WERI-Rb-1 (cell line): ENCODE measurements around the gene HOXA7.

Source experiments
- DNase-seq: peaks from one replicate; pipeline ENCODE4 v3.0.0-alpha.2; 2020
- H3K27ac ChIP-seq: fragments of 250-450 bp; sonication (Bioruptor Pico); 2 replicates; pipeline ENCODE4 v1.5.1; 2020; ENCODE audit warnings: mild to moderate bottlenecking, moderate library complexity
- H3K27me3 ChIP-seq: fragments of 250-450 bp; sonication (Bioruptor Pico); 2 replicates; pipeline ENCODE4 v1.5.1; 2021; ENCODE audit warnings: mild to moderate bottlenecking, low read depth, moderate library complexity; ENCODE audit not compliant: insufficient read depth, severe bottlenecking
- H3K36me3 ChIP-seq: fragments of 250-450 bp; sonication (Bioruptor Pico); 2 replicates; pipeline ENCODE4 v1.5.1; 2020; ENCODE audit warnings: mild to moderate bottlenecking, moderate library complexity
- H3K4me3 ChIP-seq: 2 replicates; pipeline ENCODE4 v1.5.1; 2011; ENCODE audit warnings: low read depth, mild to moderate bottlenecking, control low read depth, low read length
- H3K9me3 ChIP-seq: fragments of 250-450 bp; sonication (Bioruptor Pico); 2 replicates; pipeline ENCODE4 v1.5.1; 2021; ENCODE audit warnings: mild to moderate bottlenecking, moderate library complexity; ENCODE audit not compliant: severe bottlenecking
- CTCF ChIP-seq: IDR thresholded peaks from 2 replicates; pipeline ENCODE4 v1.5.1; 2011; ENCODE audit warnings: low read depth, mild to moderate bottlenecking, control low read depth, inconsistent platforms, low read length

HOXA7 gene

DNA sequence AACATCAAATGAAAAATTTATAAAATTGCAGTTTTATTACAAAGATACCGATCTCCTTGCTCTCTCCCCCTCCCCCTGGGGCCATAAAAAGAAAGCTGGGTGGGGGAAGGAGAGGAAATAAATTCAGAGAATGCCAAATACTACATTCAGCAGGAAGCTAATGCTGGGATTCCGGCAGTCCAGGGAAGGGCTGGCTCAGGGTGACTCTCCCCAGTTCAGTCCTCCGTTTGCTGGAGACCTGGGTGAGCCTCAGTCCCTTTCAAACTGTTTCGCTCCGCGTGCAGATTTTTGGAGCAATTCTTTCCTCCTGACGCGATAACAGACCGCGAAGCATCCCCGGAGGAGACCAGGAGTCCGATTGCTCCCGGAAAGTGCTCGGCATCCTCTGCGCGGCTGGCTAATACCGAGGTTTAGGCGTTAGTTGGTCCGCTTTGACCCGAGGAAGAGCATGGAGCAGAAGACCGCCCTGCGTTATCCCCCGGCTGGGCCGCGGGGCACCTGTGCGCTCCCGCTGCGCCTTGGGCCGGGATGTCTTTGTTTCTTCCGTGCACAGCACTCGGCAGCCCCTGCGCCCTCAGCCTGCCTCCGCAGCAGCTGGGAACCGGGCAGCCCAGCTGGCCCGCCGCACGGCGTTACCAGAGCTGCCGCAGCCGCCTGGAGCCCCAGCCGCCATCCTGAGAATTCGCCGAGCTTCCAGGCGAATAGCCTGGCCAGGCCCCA, 50.1 kb downstream of the HOXA7 start:
- no peak for DNase-seq
- peaks cover 89% of the 10 kb centered on the region for H3K27me3 ChIP-seq
- H3K27ac ChIP-seq, result peak overlapping the region; percentile 79
- H3K4me3 ChIP-seq, result peak overlapping the region; percentile 17; the same call in 1 of the 2 replicates
- H3K36me3 ChIP-seq, result no peaks in the 10 kb centered on the region
- no peak for TF ChIP-seq CTCF
- H3K9me3 ChIP-seq, result no peaks in the 10 kb centered on the region

DNA sequence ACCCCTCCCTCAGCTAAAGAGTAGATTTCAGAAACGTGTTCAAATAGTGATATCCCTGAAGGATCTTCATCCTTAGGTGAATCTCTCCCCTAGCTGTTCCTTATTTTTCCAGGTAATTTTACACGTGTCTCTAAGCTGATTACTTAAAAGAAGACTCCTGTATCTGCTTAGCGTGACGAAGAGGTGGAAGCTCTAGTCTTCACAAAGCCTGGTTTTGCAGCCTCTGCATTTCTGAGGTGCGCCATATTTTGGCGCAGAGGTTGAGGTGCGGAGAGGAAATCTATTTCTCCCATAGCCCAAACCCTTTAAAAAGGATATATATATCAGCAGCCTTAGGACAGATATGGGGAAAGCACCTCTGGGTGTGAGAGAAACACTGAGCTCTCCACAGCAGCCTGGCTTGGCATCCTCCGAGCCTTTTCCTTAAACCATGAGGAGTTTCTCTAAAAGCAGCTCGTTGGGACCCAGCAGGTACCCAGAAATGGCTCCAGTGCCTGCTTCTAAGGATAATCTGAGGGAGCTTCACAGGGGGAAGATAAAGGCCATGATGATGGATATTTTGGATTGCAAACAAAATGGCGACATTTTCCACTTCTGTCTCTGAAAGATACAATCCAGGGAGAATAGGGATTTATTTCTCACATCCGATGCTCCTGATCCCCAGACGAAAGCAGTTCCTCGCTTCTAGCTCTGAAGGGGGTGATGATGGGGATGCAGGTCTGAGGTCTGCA, 51.0 kb downstream of the HOXA7 start:
- Histone ChIP-seq H3K9me3 (no peaks in the 10 kb centered on the region), H3K27ac (peak overlapping the region; percentile 79), H3K4me3 (peak overlapping the region; percentile 21), H3K27me3 (peaks cover 90% of the 10 kb centered on the region), H3K36me3 (no peaks in the 10 kb centered on the region)
- TF ChIP-seq CTCF, result no peak
- no peak for DNase-seq

DNA sequence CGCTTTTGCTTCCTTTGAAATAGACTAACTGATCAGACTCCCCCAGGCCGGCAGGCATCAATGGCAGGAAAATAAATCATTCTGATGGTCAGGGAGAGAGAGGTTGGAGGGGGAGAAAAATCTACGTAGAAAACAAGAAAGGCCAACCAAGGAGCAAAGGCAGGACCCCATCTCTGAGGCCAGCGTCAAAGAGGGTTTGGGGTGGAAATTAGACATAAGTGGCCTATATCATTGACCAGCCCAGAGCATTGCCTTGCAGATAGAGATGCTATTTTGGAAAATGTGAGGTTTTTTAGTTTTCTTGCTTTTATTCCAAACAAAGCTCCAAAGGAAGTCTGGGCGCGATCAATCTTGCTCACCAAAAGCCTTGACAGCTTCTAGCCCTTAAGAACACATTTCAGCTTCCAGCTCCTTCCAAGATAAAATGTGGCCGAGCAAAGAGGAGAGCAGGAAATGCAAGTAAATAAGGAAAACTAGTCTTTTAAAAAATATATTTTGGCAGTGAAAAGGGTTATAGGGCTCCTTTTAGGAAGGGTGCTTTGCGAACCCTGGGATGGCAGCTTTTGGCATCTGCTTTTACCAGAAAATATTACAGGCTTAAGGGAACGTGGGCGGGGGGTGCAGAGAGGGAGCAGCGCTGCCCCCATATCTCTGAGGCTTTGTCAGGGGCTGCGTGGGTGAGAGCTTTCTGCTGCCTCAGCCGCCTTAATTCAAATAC, 52.0 kb downstream of the HOXA7 start:
- H3K27ac ChIP-seq, result peak overlapping the region; percentile 79
- DNase-seq, result no peak
- H3K9me3 ChIP-seq, result no peaks in the 10 kb centered on the region
- peaks cover 93% of the 10 kb centered on the region for H3K27me3 ChIP-seq
- TF ChIP-seq CTCF, result no peak
- H3K4me3 ChIP-seq, result peak overlapping the region; percentile 50
- peaks cover 7% of the 10 kb centered on the region; the same call in 1 of the 2 replicates for H3K36me3 ChIP-seq
